Fibroblast of the conjunctiva (primary cell): ENCODE measurements around the gene TECPR1.
A peak's percentile ranks its signal among the peaks of the same experiment; 100 is the strongest.

Source experiments
- DNase-seq: peaks from one replicate; pipeline ENCODE4 v3.0.0-alpha.2; 2010; ENCODE audit warnings: low read depth

Gene TECPR1

DNA sequence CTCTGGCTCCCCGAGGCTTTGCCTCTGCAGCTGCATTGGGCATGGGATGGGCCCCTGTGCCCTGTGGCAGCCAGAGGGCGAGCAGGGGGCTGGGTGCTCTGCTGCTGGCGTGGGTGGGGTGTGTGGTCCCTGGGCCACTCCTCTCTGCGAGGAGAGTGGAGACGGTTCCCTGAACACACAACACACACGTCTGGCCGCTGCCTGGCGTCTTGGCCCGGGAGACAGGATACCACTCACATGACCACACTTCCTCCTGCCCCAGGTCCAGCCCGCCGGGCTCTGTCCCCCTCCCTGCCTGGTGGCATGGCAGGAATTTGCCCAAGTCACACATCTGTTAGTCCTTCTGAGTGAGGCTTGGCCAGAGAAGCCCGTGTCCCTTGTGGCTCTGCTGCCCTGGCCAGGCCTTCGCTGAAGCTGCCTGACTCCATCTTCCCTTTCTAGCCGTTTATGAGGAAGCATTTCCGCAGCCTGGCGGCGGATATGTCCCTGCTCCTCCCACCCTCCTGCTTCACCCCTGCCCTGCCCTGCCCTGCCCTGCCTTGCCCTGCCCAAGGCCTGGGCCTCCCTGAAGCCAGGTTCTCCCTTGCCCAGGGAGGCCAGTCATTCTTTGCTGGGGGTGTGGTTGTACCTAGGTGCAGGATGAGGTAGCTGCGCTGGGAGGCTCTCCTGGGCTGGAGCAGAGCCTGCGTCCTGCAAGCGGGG lies 32.5 kb upstream of the TECPR1 start:
- DNase-seq: peak; percentile 35

GRCh38 chr7:98283887-98284222 lies 31.8 kb upstream of the TECPR1 start:
- DNase-seq: no peak

- DNase-seq: peak; percentile 28
These were observed 31.3 kb upstream of the TECPR1 start for GRCh38 chr7:98283127-98283886.

- no peak for DNase-seq
These were observed 30.7 kb upstream of the TECPR1 start for GRCh38 chr7:98282703-98283102.

- DNase-seq: no peak
These were observed 29.9 kb upstream of the TECPR1 start for GRCh38 chr7:98281757-98282606.

GRCh38 chr7:98280791-98281756 lies 29.0 kb upstream of the TECPR1 start, which contains the start of gene BRI3:
Gene BRI3 (plus strand): TSS chr7:98281686. CDS start chr7:98281796, 110 bp downstream.
- DNase-seq: peak; percentile 75

- DNase-seq: no peak
These were observed 28.3 kb upstream of the TECPR1 start for GRCh38 chr7:98280296-98280695.

DNA sequence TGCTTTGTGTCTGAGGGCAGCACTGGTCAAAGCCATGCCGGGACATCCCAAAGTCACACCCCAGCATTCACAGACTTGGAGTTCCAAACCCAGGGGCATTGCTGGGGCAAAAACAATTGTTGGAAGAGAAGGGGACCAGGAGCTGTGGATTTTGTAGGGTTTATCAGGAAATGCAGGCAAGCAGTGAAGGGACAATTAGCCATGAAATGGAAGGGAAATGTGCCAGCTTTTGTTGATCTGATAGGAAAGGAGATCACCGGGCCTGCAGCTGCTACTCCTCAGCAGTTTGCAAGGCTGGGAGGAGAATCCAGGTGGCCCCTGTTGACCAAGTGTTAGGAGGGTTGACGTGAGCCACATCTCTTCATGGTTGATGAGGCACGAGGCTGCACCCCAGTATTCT lies 26.9 kb upstream of the TECPR1 start:
- DNase-seq: no peak

DNA sequence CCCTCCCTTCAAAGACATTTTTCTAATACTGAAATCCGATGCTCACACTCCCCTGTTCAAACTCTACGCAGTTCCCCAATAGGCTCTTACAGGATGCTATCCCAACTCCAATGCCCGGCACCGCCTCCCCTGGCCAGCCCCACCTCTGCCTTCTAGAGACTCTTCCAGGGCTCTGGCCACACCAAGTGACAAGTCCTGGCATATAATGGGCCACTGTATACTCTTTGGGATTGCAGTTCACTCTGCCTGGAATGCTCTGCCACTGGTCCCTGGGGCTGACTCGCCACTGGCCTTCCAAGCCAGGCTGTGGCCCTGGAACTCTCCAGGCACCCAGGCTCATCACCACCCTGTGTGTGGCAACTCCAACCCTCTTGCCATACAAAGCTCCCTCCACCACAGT lies 26.4 kb upstream of the TECPR1 start:
- no peak for DNase-seq

- DNase-seq: peak; percentile 47
These were observed 24.3 kb upstream of the TECPR1 start for GRCh38 chr7:98276241-98276761.

DNA sequence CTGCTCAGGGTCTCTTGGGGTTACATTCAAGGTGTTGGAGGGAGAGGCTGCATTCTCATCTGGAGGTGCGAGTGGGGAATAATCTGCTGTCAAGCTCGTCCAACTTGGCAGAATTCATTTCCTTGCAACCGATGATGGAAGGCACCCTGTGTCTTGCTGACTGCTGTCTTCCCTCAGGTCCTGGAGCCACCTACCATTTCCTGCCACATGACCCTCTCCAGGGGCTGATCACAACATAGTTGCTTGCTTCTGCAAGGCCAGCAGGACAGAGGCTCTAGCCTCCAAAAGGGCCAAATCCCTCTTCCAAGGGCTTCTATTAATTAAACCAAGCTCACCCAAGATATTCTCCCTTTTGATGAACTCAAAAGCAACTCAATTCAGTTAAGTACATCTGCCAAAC lies 15.3 kb upstream of the TECPR1 start:
- DNase-seq: no peak

DNA sequence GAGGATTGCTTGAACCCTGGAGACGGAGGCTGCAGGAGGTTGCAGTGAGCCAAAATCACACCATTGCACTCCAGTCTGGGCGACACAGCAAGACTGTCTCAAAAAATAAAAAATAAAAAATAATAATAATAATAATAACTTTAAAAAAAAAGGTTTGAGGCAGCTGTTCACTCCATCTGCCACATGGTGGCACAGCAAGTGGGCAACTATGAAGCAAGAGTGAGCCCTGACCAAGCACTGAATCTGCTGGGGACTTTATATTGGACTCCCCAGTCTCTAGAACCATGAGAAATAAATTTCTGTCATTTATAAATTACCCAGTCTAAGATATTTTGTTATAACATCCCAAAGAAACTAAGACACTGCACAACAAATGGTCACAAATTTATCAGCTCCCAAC lies 14.8 kb upstream of the TECPR1 start:
- peak; percentile 14 for DNase-seq

- no peak for DNase-seq
These were observed 13.8 kb upstream of the TECPR1 start for GRCh38 chr7:98265841-98266271.

DNA sequence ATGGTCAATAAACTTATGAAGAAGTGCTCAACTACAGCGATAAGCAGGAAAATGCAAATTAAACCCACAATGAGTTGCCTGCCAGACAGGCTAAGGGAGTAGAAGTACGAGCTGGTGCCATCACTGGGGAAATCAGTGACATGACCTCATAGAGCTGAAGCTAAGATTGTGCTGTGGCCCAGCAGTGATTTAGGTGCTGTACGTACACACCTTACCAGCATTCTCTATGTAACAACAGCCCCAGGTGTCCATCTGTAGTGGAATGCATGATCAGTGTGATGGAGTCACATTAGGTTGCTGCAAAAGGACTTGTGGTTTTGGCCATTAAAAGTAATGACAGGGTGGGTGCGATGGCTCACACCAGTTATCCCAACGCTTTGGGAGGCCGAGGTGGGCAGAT lies 5.7 kb upstream of the TECPR1 start:
- DNase-seq: no peak

GRCh38 chr7:98256431-98256830 lies 4.4 kb upstream of the TECPR1 start:
- DNase-seq: no peak

DNA sequence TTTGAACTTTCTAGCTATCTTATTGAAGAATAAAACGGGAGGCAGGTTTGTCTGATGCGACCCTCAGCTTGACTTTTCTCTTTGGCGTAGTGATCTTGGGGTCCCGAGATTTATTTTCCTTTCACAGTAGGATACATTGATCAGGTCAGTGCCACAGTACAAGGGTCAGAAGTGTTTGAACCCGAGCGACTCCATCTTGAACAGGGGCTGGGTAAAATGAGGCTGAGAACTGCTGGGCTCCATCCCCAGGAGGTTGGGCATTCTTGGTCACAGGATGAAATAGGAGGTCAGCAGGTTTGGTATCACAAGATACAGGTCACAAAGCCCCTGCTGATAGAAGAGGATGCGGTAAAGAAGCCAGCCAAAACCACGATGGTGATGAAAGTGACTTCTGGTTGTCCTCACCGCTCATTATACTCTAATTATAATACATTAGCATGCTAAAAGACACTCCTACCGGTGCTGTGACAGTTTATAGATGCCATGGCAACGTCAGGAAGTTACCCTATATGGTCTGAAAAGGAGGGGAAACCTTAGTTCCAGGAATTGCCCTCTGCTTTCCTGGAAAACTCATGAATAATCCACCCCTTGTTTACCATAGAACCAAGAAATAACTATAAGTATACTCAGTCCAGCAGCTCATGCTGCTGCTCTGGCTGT lies 3.0 kb upstream of the TECPR1 start:
- DNase-seq: no peak

DNA sequence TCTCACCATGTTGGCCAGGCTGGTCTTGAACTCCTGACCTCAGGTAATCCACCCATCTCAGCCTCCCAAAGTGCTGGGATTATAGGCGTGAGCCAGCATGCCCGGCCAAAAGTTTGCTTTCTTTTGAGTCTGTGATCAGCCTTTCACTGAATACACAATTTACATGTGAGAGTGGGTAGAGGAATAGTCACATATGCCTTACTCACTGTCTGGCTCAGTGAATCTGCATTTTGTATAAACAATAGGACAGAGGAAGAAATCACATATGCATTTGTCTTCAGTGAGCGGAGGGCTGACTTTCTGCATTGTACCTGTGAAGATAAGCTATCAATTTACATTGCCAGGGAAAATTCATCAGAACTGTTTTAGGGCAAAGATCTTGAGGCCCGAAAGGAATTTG lies 2.5 kb upstream of the TECPR1 start:
- no peak for DNase-seq

DNA sequence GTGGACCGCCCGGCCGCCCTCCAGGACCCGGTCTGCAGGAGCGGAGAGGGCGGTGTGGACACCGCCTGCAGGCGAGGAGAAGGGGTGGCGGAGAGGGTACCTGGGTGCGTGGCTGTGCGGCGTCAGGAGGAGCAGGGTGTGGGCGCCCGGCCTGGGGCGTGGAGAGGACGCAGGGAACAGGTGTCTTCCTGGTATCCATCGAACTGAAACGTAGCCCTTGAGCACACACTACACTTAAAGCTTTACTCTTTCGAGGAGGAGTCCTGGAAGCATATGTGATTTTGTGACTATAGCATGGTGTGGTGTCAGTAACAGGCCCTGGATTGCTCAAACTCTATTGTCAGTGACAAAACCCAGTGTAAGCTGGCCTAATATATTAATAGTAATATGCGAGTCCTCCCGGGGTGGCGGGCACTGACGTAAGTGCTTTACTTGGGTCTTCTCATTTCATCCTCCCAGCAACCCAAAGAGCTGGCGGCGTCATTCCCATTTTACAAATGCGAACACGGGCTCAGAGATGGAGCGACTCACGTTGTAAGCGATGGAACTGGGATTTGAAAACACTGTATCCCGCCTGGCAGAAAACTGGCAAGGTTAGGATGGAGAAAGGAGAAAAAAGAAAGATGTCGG lies 508 bp upstream of the TECPR1 start:
- DNase-seq: no peak

DNA sequence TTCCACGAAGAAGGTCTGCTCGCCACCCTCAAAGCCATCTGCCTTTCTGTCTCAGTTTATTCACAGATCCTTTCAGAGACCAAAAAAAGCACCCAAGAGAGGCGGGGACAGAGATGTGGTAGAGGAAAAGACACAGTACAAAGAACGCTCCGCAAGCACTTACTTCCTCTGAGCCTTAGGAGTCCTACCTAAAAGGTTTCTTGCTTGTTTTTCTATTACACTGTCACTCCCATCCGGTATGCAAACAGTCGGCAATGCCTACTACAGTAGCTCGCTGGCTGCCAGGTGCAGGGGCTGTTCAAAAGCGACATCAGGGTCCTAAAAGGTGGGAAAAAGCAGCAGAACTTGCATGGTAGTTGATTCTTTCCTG lies 816 bp downstream of the TECPR1 start:
- DNase-seq: no peak

GRCh38 chr7:98250789-98251188 lies 1.2 kb downstream of the TECPR1 start:
- DNase-seq: no peak
